ENCODE results near the gene PRTN3. TPM values are rescaled to one million over a fixed set of nuclear protein-coding genes. Genes with fewer than 3 reads are reported as not detected.
"Not testable (repeated sequence)": the region's sequence is repeated elsewhere in the genome, so short reads cannot be mapped to it uniquely, and the experiment has no call there.

Gene PRTN3
- polyA plus RNA-seq, 1 of the 3 experiments (the other 2 are of a cell fraction): not detected

DNA sequence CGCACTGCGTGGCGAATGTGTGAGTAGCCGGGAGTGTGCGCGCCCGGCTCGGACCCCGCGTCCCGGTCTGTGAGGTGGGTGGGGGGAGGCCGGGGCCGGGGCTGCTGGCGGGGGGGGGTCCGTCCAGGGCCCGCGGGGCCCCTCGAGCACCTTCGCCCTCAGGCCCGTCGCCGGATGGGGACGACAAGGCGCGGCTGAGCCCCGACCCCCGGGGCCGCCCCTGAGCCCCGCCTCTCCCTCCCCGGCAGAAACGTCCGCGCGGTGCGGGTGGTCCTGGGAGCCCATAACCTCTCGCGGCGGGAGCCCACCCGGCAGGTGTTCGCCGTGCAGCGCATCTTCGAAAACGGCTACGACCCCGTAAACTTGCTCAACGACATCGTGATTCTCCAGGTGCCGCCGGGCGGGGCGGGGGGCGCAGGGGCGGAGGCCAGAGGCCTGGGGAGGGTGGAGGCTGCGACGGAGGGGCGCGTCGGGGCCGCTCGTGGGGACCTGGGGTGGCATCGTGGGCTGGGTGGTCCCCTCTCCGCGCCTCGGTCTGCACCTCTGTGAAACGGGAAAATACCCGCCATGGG lies 12.3 kb downstream of the PRTN3 start:
- POLR2A ChIA-PET: no interaction called here
- H3K4me3 ChIP-seq (ENCODE audit: low read depth in 2 of 2, low read length in 1 of 2): no peak overlapping the region
- TF ChIP-seq, protein P1, sequence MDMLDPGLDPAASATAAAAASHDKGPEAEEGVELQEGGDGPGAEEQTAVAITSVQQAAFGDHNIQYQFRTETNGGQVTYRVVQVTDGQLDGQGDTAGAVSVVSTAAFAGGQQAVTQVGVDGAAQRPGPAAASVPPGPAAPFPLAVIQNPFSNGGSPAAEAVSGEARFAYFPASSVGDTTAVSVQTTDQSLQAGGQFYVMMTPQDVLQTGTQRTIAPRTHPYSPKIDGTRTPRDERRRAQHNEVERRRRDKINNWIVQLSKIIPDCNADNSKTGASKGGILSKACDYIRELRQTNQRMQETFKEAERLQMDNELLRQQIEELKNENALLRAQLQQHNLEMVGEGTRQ (IDR thresholded peaks at IDR 0.05; ENCODE audit: borderline replicate concordance, low read depth, low read length): no peak
- TF ChIP-seq, protein P2, sequence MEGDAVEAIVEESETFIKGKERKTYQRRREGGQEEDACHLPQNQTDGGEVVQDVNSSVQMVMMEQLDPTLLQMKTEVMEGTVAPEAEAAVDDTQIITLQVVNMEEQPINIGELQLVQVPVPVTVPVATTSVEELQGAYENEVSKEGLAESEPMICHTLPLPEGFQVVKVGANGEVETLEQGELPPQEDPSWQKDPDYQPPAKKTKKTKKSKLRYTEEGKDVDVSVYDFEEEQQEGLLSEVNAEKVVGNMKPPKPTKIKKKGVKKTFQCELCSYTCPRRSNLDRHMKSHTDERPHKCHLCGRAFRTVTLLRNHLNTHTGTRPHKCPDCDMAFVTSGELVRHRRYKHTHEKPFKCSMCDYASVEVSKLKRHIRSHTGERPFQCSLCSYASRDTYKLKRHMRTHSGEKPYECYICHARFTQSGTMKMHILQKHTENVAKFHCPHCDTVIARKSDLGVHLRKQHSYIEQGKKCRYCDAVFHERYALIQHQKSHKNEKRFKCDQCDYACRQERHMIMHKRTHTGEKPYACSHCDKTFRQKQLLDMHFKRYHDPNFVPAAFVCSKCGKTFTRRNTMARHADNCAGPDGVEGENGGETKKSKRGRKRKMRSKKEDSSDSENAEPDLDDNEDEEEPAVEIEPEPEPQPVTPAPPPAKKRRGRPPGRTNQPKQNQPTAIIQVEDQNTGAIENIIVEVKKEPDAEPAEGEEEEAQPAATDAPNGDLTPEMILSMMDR (IDR thresholded peaks at IDR 0.05): no peak
- TF ChIP-seq, protein P3, sequence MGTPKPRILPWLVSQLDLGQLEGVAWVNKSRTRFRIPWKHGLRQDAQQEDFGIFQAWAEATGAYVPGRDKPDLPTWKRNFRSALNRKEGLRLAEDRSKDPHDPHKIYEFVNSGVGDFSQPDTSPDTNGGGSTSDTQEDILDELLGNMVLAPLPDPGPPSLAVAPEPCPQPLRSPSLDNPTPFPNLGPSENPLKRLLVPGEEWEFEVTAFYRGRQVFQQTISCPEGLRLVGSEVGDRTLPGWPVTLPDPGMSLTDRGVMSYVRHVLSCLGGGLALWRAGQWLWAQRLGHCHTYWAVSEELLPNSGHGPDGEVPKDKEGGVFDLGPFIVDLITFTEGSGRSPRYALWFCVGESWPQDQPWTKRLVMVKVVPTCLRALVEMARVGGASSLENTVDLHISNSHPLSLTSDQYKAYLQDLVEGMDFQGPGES (IDR thresholded peaks at IDR 0.05; ENCODE audit: low read depth, low read length): no peak
- no peak for TF ChIP-seq FOXJ3 (CRISPR knock-in tag; IDR thresholded peaks at IDR 0.05)
- TF ChIP-seq MEF2A (IDR thresholded peaks at IDR 0.05; ENCODE audit: borderline replicate concordance, low read depth): no peak
- TF ChIP-seq, protein P4, sequence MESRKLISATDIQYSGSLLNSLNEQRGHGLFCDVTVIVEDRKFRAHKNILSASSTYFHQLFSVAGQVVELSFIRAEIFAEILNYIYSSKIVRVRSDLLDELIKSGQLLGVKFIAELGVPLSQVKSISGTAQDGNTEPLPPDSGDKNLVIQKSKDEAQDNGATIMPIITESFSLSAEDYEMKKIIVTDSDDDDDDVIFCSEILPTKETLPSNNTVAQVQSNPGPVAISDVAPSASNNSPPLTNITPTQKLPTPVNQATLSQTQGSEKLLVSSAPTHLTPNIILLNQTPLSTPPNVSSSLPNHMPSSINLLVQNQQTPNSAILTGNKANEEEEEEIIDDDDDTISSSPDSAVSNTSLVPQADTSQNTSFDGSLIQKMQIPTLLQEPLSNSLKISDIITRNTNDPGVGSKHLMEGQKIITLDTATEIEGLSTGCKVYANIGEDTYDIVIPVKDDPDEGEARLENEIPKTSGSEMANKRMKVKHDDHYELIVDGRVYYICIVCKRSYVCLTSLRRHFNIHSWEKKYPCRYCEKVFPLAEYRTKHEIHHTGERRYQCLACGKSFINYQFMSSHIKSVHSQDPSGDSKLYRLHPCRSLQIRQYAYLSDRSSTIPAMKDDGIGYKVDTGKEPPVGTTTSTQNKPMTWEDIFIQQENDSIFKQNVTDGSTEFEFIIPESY (IDR thresholded peaks at IDR 0.05; ENCODE audit: borderline replicate concordance, low read depth): no peak
- TF ChIP-seq NRF1 (IDR thresholded peaks at IDR 0.05; ENCODE audit: low read depth, low read length): no peak
- TF ChIP-seq ELF1 (IDR thresholded peaks at IDR 0.05): no peak
- TF ChIP-seq, protein P5, sequence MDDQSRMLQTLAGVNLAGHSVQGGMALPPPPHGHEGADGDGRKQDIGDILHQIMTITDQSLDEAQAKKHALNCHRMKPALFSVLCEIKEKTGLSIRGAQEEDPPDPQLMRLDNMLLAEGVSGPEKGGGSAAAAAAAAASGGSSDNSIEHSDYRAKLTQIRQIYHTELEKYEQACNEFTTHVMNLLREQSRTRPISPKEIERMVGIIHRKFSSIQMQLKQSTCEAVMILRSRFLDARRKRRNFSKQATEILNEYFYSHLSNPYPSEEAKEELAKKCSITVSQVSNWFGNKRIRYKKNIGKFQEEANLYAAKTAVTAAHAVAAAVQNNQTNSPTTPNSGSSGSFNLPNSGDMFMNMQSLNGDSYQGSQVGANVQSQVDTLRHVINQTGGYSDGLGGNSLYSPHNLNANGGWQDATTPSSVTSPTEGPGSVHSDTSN (IDR thresholded peaks at IDR 0.05): no peak
- TF ChIP-seq RFX5 (IDR thresholded peaks at IDR 0.05; ENCODE audit: low read length): no peak
- TF ChIP-seq, protein P6, sequence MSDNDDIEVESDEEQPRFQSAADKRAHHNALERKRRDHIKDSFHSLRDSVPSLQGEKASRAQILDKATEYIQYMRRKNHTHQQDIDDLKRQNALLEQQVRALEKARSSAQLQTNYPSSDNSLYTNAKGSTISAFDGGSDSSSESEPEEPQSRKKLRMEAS (IDR thresholded peaks at IDR 0.05; ENCODE audit: low read depth): no peak

DNA sequence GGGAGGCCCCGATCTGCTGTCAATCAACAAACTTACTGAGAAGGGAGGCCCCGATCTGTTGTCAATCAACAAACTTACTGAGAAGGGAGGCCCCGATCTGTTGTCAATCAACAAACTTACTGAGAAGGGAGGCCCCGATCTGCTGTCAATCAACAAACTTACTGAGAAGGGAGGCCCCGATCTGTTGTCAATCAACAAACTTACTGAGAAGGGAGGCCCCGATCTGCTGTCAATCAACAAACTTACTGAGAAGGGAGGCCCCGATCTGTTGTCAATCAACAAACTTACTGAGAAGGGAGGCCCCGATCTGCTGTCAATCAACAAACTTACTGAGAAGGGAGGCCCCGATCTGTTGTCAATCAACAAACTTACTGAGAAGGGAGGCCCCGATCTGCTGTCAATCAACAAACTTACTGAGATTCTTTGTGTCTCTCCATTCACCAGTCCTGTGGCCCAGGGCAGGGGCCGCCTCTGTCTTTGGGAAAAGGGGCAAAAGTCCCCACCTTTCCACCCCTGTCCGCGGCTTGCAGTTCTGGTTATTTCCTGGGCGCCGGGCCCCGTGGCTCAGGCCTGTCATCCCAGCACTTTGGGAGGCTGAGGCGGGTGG lies 12.9 kb downstream of the PRTN3 start:
- peaks cover 46% of the 10 kb centered on the region for H3K27me3 ChIP-seq (ENCODE audit: insufficient read depth)
- H4K20me1 ChIP-seq (ENCODE audit: insufficient read depth); H3K4me3 ChIP-seq (ENCODE audit: low read depth in 2 of 2, low read length in 1 of 2); DNase-seq; CTCF ChIA-PET; H2AFZ ChIP-seq (ENCODE audit: low read depth); H3K36me3 ChIP-seq (replicated peaks in 1 of 2; ENCODE audit: control insufficient read depth in 1 of 2, insufficient read depth in 2 of 2, low read length in 1 of 2); H3K4me1 ChIP-seq (ENCODE audit: control insufficient read depth in 1 of 2, insufficient read depth in 2 of 2, low read depth in 1 of 2, low read length in 1 of 2); H3K79me2 ChIP-seq (ENCODE audit: insufficient read depth); H3K9me3 ChIP-seq; H3K9me2 ChIP-seq; H3K9ac ChIP-seq; H3F3A ChIP-seq (replicated peaks; ENCODE audit: insufficient read depth); POLR2A ChIA-PET; H3K27ac ChIP-seq (ENCODE audit: low read depth in 2 of 2, low read length in 1 of 2); H3K4me2 ChIP-seq: not testable (repeated sequence)
- WGBS (ENCODE audit: low lambda C conversion rate): 47% methylated on average over 11 of the region's 17 CpGs

More for the DNA sequence above, 12.3 kb downstream of the PRTN3 start:
- CTCF ChIA-PET: interaction anchor here (1.6 kb wide), 1 partner anchor 11 kb away, joined by 6 read pairs; no protein-coding TSS in a partner anchor
- Histone ChIP-seq H3K4me2 (no peak overlapping the region), H3K9me3 (no peaks in the 10 kb centered on the region), H3K4me1 (ENCODE audit: control insufficient read depth in 1 of 2, insufficient read depth in 2 of 2, low read depth in 1 of 2, low read length in 1 of 2) (peaks cover 0 to 8% of the 10 kb centered on the region in 2 experiments; a peak in 1 of 4 replicates), H4K20me1 (ENCODE audit: insufficient read depth) (no peaks in the 10 kb centered on the region), H3K27ac (ENCODE audit: low read depth in 2 of 2, low read length in 1 of 2) (no peak overlapping the region), H3K36me3 (replicated peaks in 1 of 2; ENCODE audit: control insufficient read depth in 1 of 2, insufficient read depth in 2 of 2, low read length in 1 of 2) (no peaks in the 10 kb centered on the region), H2AFZ (ENCODE audit: low read depth) (no peak overlapping the region), H3K27me3 (ENCODE audit: insufficient read depth) (peaks cover 51% of the 10 kb centered on the region), H3F3A (replicated peaks; ENCODE audit: insufficient read depth) (peaks cover 9% of the 10 kb centered on the region), H3K9ac (no peak overlapping the region), H3K9me2 (no peaks in the 10 kb centered on the region), H3K79me2 (ENCODE audit: insufficient read depth) (no peaks in the 10 kb centered on the region)
- WGBS (ENCODE audit: low lambda C conversion rate): 25% methylated on average over 12 of the region's 67 CpGs
- DNase-seq: no peak

Data from SK-N-SH (cell line).